Adrenal gland (tissue), 5 donors: ENCODE data around the gene TDRD3.

ENCODE experiments used
- POLR2A ChIP-seq, 2 donors: fragments of 450-650 bp; IDR thresholded peaks; one replicate each; pipeline ENCODE4 v1.6.1; 2017; ENCODE audit warnings: antibody characterized with exemption in 2 of 2, mild to moderate bottlenecking in 2 of 2, moderate library complexity in 1 of 2
- TF ChIP-seq, protein P1 (sequence below), 6 experiments: fragments of 450-650 bp in 4 of 6; fragments of 200-600 bp in 2 of 6; sonication (generic) in 1 of 6; IDR thresholded peaks; 1 replicate in 5 of 6; 2 replicates in 1 of 6; pipeline versions ENCODE4 v1.5.1 to v1.8.0; 2016 to 2021; ENCODE audit warnings: antibody characterized with exemption in 6 of 6, mild to moderate bottlenecking in 2 of 6, moderate library complexity in 1 of 6
- donor health status: DM: no; HTN: no; CAD: no.

DNA sequence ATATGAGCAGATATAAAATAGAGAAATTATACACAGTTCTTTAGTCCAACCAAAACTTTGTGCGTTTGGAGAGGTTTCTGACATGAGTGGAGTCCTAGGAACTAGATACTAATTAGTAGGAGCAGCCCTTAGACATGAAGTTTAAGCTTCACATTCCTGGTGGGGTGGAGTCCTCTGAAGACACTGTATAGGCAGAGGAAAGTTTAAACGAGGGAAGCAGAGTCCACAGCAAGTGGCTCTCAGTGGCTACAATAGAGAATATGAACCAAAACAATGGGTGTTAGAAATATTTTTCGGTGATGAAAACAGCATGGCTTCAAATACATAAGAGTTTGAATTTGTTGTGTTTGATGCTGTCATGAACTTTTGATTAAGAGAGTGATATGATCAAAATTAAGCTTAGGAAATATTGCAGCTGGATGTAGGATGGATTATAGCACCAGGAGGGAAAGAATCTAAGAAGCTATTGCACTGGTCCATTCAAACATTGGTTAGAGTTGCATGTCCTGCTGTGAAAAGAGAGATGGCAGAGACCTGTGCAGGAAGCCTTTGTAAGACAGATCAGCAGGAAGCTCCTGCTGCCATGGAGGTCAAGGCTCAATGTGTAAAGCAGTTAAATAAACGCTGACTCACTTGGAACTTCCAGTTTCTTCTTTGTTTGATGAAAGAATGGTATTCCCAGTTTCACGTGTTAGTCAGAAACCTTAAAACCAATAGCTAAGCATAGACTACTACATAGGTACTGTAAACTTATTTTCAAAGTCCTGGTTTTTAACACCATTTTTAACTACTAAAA is 175.2 kb downstream of the TDRD3 start:
- no peak for TF ChIP-seq POLR2A (IDR thresholded peaks at IDR 0.05)
- TF ChIP-seq, protein P1, sequence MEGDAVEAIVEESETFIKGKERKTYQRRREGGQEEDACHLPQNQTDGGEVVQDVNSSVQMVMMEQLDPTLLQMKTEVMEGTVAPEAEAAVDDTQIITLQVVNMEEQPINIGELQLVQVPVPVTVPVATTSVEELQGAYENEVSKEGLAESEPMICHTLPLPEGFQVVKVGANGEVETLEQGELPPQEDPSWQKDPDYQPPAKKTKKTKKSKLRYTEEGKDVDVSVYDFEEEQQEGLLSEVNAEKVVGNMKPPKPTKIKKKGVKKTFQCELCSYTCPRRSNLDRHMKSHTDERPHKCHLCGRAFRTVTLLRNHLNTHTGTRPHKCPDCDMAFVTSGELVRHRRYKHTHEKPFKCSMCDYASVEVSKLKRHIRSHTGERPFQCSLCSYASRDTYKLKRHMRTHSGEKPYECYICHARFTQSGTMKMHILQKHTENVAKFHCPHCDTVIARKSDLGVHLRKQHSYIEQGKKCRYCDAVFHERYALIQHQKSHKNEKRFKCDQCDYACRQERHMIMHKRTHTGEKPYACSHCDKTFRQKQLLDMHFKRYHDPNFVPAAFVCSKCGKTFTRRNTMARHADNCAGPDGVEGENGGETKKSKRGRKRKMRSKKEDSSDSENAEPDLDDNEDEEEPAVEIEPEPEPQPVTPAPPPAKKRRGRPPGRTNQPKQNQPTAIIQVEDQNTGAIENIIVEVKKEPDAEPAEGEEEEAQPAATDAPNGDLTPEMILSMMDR (IDR thresholded peaks at IDR 0.05), result no peak
